ENCODE results near the gene BCL11A. TPM values are rescaled to one million over a fixed set of nuclear protein-coding genes. Genes with fewer than 3 reads are reported as not detected.

BCL11A gene
- total RNA-seq, 2 experiments from 2014 or later: 2.3 to 3.3 TPM

- H3K27ac Mint-ChIP-seq: no peak overlapping the region
Observed at GRCh38 chr2:60577682-60578283, 24.3 kb upstream of the BCL11A start.

DNA sequence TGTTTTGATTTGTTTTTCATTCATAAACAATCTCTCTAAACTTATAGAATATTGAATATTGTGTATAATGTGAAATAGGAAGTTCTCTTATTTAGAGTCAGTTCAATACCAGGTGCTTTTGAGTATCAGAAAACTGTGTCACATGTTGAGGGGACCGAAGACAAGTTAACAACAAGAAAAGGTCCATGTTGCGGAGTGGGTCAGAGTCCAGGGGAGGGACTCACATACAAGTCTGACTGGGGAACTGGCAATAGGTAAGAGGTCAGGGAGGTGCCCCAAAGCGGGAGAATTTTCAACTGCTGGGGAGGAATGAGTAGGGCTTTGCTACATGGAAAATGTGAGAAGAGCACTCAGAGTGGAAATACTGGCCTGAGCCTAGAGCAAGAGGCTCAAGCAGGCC, 19.8 kb upstream of the BCL11A start:
- no peaks in the 10 kb centered on the region for H3K4me1 Mint-ChIP-seq (ENCODE audit: low read depth)
- DNase-seq: no peak

More at GRCh38 chr2:60577682-60578283, 24.3 kb upstream of the BCL11A start:
- H3K27me3 Mint-ChIP-seq: peaks cover 38% of the 10 kb centered on the region
- DNase-seq (no peak), ATAC-seq (ENCODE audit: poor library complexity) (no peak)
- H3K4me3 ChIP-seq (ENCODE audit: low read length): no peak overlapping the region
- H3K4me1 ChIP-seq (ENCODE audit: insufficient read depth, low read length): peaks cover 9% of the 10 kb centered on the region
- TF ChIP-seq CTCF (IDR thresholded peaks at IDR 0.05): no peak
- H3K36me3 Mint-ChIP-seq (ENCODE audit: low read depth): no peaks in the 10 kb centered on the region
- H3K4me3 Mint-ChIP-seq: no peak overlapping the region
- intact Hi-C loops (cut with DNase I, micrococcal nuclease): no loop called here
- no peaks in the 10 kb centered on the region for H3K36me3 ChIP-seq (ENCODE audit: insufficient read depth, low read length)
- ChIA-PET CTCF (no interaction called here), POLR2A (no interaction called here)
- no peaks in the 10 kb centered on the region for H3K4me1 Mint-ChIP-seq (ENCODE audit: low read depth)
- no peaks in the 10 kb centered on the region for H3K9me3 Mint-ChIP-seq
- H3K9me3 ChIP-seq (ENCODE audit: control insufficient read depth in 1 of 2, insufficient read depth in 1 of 2, low read length in 2 of 2): peaks cover 0 to 4% of the 10 kb centered on the region in 2 experiments
- no peak overlapping the region for H3K27ac ChIP-seq (ENCODE audit: low read depth in 1 of 2, low read length in 2 of 2)
- H3K27me3 ChIP-seq (ENCODE audit: control insufficient read depth in 1 of 2, insufficient read depth in 2 of 2, low read length in 2 of 2): peaks cover 8 to 22% of the 10 kb centered on the region in 2 experiments

GRCh38 chr2:60570251-60570650, 16.8 kb upstream of the BCL11A start:
- POLR2A ChIA-PET: interaction anchor here (0.5 to 0.7 kb wide), 2 partner anchors 21 to 33 kb away, joined by 3 read pairs; no protein-coding TSS in a partner anchor
- no peak for TF ChIP-seq CTCF (IDR thresholded peaks at IDR 0.05)
- H3K27me3 Mint-ChIP-seq: peaks cover 16% of the 10 kb centered on the region
- no peak overlapping the region for H3K4me3 Mint-ChIP-seq
- no peak overlapping the region for H3K27ac ChIP-seq (ENCODE audit: low read depth in 1 of 2, low read length in 2 of 2)
- intact Hi-C loops (cut with DNase I, micrococcal nuclease): no loop called here
- DNase-seq: peak in 1 of 14 experiments; percentile 13
- no peaks in the 10 kb centered on the region for H3K36me3 Mint-ChIP-seq (ENCODE audit: low read depth)
- ATAC-seq (ENCODE audit: poor library complexity): no peak
- no peak overlapping the region for H3K27ac Mint-ChIP-seq
- peaks cover 33 to 63% of the 10 kb centered on the region in 2 experiments for H3K27me3 ChIP-seq (ENCODE audit: control insufficient read depth in 1 of 2, insufficient read depth in 2 of 2, low read length in 2 of 2)
- no peaks in the 10 kb centered on the region for H3K36me3 ChIP-seq (ENCODE audit: insufficient read depth, low read length)
- no peaks in the 10 kb centered on the region for H3K9me3 ChIP-seq (ENCODE audit: control insufficient read depth in 1 of 2, insufficient read depth in 1 of 2, low read length in 2 of 2)
- CTCF ChIA-PET: interaction anchor here (0.6 kb wide), 1 partner anchor 22 kb away, joined by 5 read pairs; no protein-coding TSS in a partner anchor
- peaks cover 15% of the 10 kb centered on the region for H3K4me1 ChIP-seq (ENCODE audit: insufficient read depth, low read length)
- H3K4me1 Mint-ChIP-seq (ENCODE audit: low read depth): no peaks in the 10 kb centered on the region
- H3K9me3 Mint-ChIP-seq: no peaks in the 10 kb centered on the region
- no peak overlapping the region for H3K4me3 ChIP-seq (ENCODE audit: low read length)

More for the DNA sequence above, 19.8 kb upstream of the BCL11A start:
- ChIA-PET POLR2A (no interaction called here), CTCF (no interaction called here)
- H3K4me3 ChIP-seq (ENCODE audit: low read length): no peak overlapping the region
- peaks cover 23 to 34% of the 10 kb centered on the region in 2 experiments for H3K27me3 ChIP-seq (ENCODE audit: control insufficient read depth in 1 of 2, insufficient read depth in 2 of 2, low read length in 2 of 2)
- H3K36me3 Mint-ChIP-seq (ENCODE audit: low read depth): no peaks in the 10 kb centered on the region
- no peak overlapping the region for H3K4me3 Mint-ChIP-seq
- no peaks in the 10 kb centered on the region for H3K36me3 ChIP-seq (ENCODE audit: insufficient read depth, low read length)
- H3K27me3 Mint-ChIP-seq: peaks cover 16% of the 10 kb centered on the region
- H3K4me1 ChIP-seq (ENCODE audit: insufficient read depth, low read length): peaks cover 15% of the 10 kb centered on the region
- no peaks in the 10 kb centered on the region for H3K9me3 Mint-ChIP-seq
- intact Hi-C loops (cut with DNase I, micrococcal nuclease): no loop called here
- ATAC-seq (ENCODE audit: poor library complexity): no peak
- no peak overlapping the region for H3K27ac Mint-ChIP-seq
- H3K9me3 ChIP-seq (ENCODE audit: control insufficient read depth in 1 of 2, insufficient read depth in 1 of 2, low read length in 2 of 2): no peaks in the 10 kb centered on the region
- no peak overlapping the region for H3K27ac ChIP-seq (ENCODE audit: low read depth in 1 of 2, low read length in 2 of 2)
- no peak for TF ChIP-seq CTCF (IDR thresholded peaks at IDR 0.05)

Measured in CD4-positive, alpha-beta T cell (primary cell).